OCI-LY3 (cell line): ENCODE measurements around the gene RFX6.

Experiments
- CTCF ChIP-seq: fragments of 200-600, 300-600 bp; sonication (generic); IDR thresholded peaks from 2 replicates; pipeline ENCODE4 v1.5.1; 2014; ENCODE audit warnings: antibody characterized with exemption, low read length, low read depth
- EZH2phosphoT487 ChIP-seq: fragments of 200-600 bp; shearing (Covaris generic); IDR thresholded peaks from 2 replicates; pipeline ENCODE4 v1.6.1; 2018; ENCODE audit warnings: antibody characterized with exemption, mixed run types, low read depth

DNA sequence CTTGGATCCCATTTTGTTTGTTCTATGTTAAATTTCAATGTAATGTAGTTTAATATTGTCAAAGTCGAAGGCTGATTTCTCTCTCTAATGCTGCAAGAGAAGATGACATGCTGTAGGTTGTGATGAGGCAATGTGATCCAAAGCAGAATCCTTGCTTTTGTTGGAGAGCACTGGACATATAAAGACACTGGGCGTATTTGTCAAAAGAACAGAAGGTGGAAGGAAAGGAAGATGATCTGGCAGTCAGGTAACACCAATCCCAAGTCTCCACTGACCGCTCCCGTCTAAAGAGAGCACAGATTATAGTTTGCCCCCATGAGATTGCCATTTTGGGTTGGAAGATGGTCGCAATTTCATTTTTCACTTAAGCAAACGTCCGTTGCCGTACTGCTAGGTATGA is 935 bp upstream of the RFX6 start:
- TF ChIP-seq CTCF (no peak), EZH2phosphoT487 (no peak)
